HL-60 (cell line): ENCODE measurements around the gene CASP12.
A peak's percentile ranks its signal among the peaks of the same experiment; 100 is the strongest.

Source experiments
- DNase-seq, 2 experiments: peaks; one replicate each; pipeline ENCODE4 v3.0.0-alpha.2; 2010 to 2020; ENCODE audit warnings: low read depth in 1 of 2, low spot score in 1 of 2
- H3K27ac ChIP-seq: fragments of 250-450 bp; sonication (Bioruptor Pico); replicated peaks from 2 replicates; pipeline ENCODE4 v1.5.1; 2020; ENCODE audit warnings: mild to moderate bottlenecking, moderate library complexity
- H3K27me3 ChIP-seq: fragments of 250-450 bp; sonication (Bioruptor Pico); 2 replicates; pipeline ENCODE4 v1.5.1; 2021; ENCODE audit warnings: mild to moderate bottlenecking, moderate library complexity; ENCODE audit not compliant: insufficient read depth, poor library complexity, severe bottlenecking
- H3K4me3 ChIP-seq: replicated peaks from 2 replicates; pipeline ENCODE4 v1.5.1; 2011; ENCODE audit warnings: mild to moderate bottlenecking, control low read depth, low read length; ENCODE audit not compliant: insufficient read depth
- CTCF ChIP-seq: IDR thresholded peaks from one replicate; pipeline ENCODE4 v1.5.1; 2011; ENCODE audit warnings: low read length, control low read depth, inconsistent platforms; ENCODE audit not compliant: insufficient read depth
- GABPA ChIP-seq: IDR thresholded peaks from 2 replicates; pipeline ENCODE4 v1.6.1; 2012; ENCODE audit warnings: low read depth
- POLR2AphosphoS5 ChIP-seq: IDR thresholded peaks from 2 replicates; pipeline ENCODE4 v1.6.1; 2012; ENCODE audit warnings: low read depth
- SPI1 ChIP-seq: IDR thresholded peaks from 2 replicates; pipeline ENCODE4 v1.6.1; 2012; ENCODE audit warnings: low read depth, mild to moderate bottlenecking, borderline replicate concordance
- long read RNA-seq: library from polyadenylated mRNA; unstranded; transcript quantifications from one replicate; pipeline ENCODE4 v2.0.0, GENCODE V29; 2020
- TF ChIP-seq, protein P1 (sequence below): IDR thresholded peaks from 2 replicates; pipeline ENCODE4 v1.6.1; 2012; ENCODE audit warnings: low read depth; ENCODE audit not compliant: insufficient replicate concordance

CASP12 gene
- long read RNA-seq: 0 reads

DNA sequence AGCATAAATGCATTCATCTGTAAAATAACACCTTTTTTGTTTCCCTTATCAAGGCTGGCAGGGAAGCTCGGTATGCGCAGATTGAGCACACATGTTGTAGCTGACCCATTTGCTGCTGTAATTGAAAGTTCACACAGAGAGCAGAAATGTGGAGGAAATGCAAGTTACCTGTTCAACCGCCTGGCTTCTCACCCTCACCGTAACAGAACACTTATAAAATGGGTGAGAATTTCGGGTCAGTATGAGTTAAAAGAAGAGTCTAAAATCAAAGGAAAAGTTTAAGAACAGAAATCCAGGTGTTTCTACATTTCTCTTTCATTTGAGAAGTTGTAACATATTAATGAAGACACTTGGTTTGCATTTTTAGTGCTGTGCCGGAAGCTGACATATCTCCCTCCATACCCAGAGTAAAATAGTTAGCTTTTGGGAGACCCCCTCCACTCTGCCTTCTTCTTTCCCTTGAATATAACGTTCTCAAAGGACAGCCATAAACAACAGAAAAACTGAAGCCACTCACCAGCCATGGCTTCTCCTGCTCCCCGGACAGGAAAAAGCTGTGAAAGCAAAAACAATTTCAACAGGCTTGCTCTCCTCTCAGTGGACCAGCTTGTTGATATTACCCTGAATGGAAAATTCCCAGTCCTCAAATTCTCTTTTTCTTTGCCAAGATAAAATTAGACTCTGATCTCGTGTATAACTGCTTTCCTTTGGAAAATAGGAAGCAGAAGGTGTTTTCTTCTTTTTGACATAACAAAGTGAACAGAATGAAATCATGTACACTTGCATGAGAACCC lies at the start of gene CASP12:
Gene CASP12, minus strand, starts transcription at position 570 of the 794 bp plus-strand sequence.
- H3K4me3 ChIP-seq: no peak within 1 kb of the TSS
- no peak for DNase-seq
- TF ChIP-seq SPI1 (no peak), CTCF (no peak), GABPA (no peak), POLR2AphosphoS5 (no peak)
- TF ChIP-seq, protein P1, sequence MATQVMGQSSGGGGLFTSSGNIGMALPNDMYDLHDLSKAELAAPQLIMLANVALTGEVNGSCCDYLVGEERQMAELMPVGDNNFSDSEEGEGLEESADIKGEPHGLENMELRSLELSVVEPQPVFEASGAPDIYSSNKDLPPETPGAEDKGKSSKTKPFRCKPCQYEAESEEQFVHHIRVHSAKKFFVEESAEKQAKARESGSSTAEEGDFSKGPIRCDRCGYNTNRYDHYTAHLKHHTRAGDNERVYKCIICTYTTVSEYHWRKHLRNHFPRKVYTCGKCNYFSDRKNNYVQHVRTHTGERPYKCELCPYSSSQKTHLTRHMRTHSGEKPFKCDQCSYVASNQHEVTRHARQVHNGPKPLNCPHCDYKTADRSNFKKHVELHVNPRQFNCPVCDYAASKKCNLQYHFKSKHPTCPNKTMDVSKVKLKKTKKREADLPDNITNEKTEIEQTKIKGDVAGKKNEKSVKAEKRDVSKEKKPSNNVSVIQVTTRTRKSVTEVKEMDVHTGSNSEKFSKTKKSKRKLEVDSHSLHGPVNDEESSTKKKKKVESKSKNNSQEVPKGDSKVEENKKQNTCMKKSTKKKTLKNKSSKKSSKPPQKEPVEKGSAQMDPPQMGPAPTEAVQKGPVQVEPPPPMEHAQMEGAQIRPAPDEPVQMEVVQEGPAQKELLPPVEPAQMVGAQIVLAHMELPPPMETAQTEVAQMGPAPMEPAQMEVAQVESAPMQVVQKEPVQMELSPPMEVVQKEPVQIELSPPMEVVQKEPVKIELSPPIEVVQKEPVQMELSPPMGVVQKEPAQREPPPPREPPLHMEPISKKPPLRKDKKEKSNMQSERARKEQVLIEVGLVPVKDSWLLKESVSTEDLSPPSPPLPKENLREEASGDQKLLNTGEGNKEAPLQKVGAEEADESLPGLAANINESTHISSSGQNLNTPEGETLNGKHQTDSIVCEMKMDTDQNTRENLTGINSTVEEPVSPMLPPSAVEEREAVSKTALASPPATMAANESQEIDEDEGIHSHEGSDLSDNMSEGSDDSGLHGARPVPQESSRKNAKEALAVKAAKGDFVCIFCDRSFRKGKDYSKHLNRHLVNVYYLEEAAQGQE: no peak
- no peak within 1 kb of the TSS for H3K27ac ChIP-seq
- no peaks in the 10 kb centered on the region for H3K27me3 ChIP-seq

DNA sequence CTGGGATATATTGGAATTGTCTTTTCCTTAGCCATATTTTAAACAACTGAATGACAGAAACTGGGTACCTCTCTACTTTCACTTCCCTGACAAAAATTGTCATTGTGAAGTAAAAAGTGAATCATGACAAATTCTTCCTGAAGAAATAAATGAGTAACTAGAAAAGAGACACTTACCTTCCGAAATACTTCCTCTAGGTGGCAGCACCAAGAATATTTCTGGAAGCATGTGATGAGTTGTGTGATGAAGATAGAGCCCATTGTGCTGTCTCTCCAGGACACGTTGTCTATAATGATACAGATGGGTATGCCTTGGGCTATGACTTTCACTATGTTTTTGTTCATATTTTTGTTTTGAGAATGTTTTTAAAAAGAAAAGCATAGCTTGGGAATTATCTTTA lies 48.6 kb upstream of the CASP12 start:
- Histone ChIP-seq H3K27me3 (no peaks in the 10 kb centered on the region), H3K4me3 (no peak overlapping the region), H3K27ac (no peak overlapping the region)
- peak; percentile 38 to 43 for DNase-seq
- TF ChIP-seq CTCF (peak; percentile 10), POLR2AphosphoS5 (no peak), SPI1 (no peak)

- TF ChIP-seq GABPA (no peak), SPI1 (no peak), CTCF (no peak), POLR2AphosphoS5 (no peak)
- TF ChIP-seq, protein P1: no peak
- H3K4me3 ChIP-seq: no peak overlapping the region
- no peaks in the 10 kb centered on the region for H3K27me3 ChIP-seq
- H3K27ac ChIP-seq: no peak overlapping the region
- no peak for DNase-seq
These were observed 45.8 kb upstream of the CASP12 start for GRCh38 chr11:104944076-104944475.
